Panc1 (cell line): ENCODE measurements around the gene PCDHGB4. TPM values are rescaled to one million over a fixed set of nuclear protein-coding genes. Genes with fewer than 3 reads are reported as not detected.

Experiments
- ATAC-seq: fragments of 200-7000 bp; cut with Tn5 transposase; 2 replicates; pipeline ENCODE4 v1.9.1; 2020; ENCODE audit warnings: mild to moderate bottlenecking, moderate library complexity
- BruUV-seq: library from RNA; stranded (reverse); fragments of 400-500 nt; replicated peaks from 2 replicates; lab custom pipeline; 2021; lab: Mats Ljungman, UMichigan
- CTCF ChIA-PET: fragments of 300-600 bp; sonication (Branson Sonifier 250); formaldehyde crosslinking; loops from one replicate; lab custom pipeline; 2022; ENCODE audit warnings: antibody characterized with exemption; lab: Charles Lee
- POLR2A ChIA-PET: fragments of 300-600 bp; sonication (Branson Sonifier 250); formaldehyde crosslinking; loops from one replicate; lab custom pipeline; 2022; ENCODE audit warnings: antibody characterized with exemption; lab: Charles Lee
- DNase-seq: peaks from one replicate; pipeline ENCODE4 v3.0.0-alpha.2; 2010; ENCODE audit warnings: low read depth, low spot score
- H3K27ac ChIP-seq: 2 replicates; pipeline ENCODE4 v1.5.1; 2011; ENCODE audit warnings: mild to moderate bottlenecking, low read length, inconsistent platforms
- H3K27me3 ChIP-seq: fragments of 200-500 bp; sonication (Bioruptor generic); 2 replicates; pipeline ENCODE4 v1.6.0; 2014; ENCODE audit warnings: low read length, inconsistent platforms; ENCODE audit not compliant: control insufficient read depth, insufficient read depth
- H3K36me3 ChIP-seq: fragments of 200-500 bp; sonication (Bioruptor generic); 2 replicates; pipeline ENCODE4 v1.5.1; 2014; ENCODE audit warnings: inconsistent platforms, mild to moderate bottlenecking, low read length, moderate library complexity; ENCODE audit not compliant: control insufficient read depth, insufficient read depth
- H3K4me1 ChIP-seq: 2 replicates; pipeline ENCODE4 v1.5.1; 2011; ENCODE audit warnings: inconsistent platforms, mild to moderate bottlenecking, low read length, moderate library complexity; ENCODE audit not compliant: control insufficient read depth, insufficient read depth
- H3K4me3 ChIP-seq, 2 experiments: 2 replicates each; pipeline ENCODE4 v1.5.1; 2011 to 2012; ENCODE audit warnings: low read depth in 2 of 2, low read length in 2 of 2, mild to moderate bottlenecking in 2 of 2, inconsistent platforms in 1 of 2, moderate library complexity in 1 of 2
- H3K9me3 ChIP-seq: fragments of 200-500 bp; sonication (Bioruptor generic); 2 replicates; pipeline ENCODE4 v1.5.1; 2014; ENCODE audit warnings: low read depth, mild to moderate bottlenecking, inconsistent platforms, low read length, moderate library complexity; ENCODE audit not compliant: control insufficient read depth, insufficient read depth
- CTCF ChIP-seq: fragments of 450-650 bp; IDR thresholded peaks from 2 replicates; pipeline ENCODE4 v1.5.1; 2017; ENCODE audit warnings: mild to moderate bottlenecking
- POLR2AphosphoS5 ChIP-seq: IDR thresholded peaks from 2 replicates; pipeline ENCODE4 v1.6.1; 2012; ENCODE audit warnings: mild to moderate bottlenecking, low read depth, low read length, moderate library complexity
- in situ Hi-C: cut with HindIII; loops from 2 replicates; pipeline ENCODE4 v1.10.0; 2016; ENCODE audit warnings: low sequenced_read_pairs, low pct_unique_long_range_greater_than_20kb
- intact Hi-C: fragments of 100-400 bp; cut with micrococcal nuclease; formaldehyde crosslinking; loops from one replicate; pipeline ENCODE4 v1.10.0; 2022; ENCODE audit not compliant: unreplicated experiment
- total RNA-seq: library from RNA; stranded (reverse); gene quantifications from one replicate; pipeline ENCODE4 v1.2.1, GENCODE V29; 2021; ENCODE audit not compliant: unreplicated experiment

The PCDHGB4 gene
- total RNA-seq, 1 experiment from 2014 or later, result 0.21 TPM

GRCh38 chr5:141439411-141440141, 52.1 kb downstream of the PCDHGB4 start:
- Histone ChIP-seq H3K27me3 (no peaks in the 10 kb centered on the region), H3K36me3 (no peaks in the 10 kb centered on the region), H3K27ac (no peak overlapping the region), H3K4me3 (no peak overlapping the region), H3K9me3 (no peaks in the 10 kb centered on the region; the same call in 1 of the 2 replicates), H3K4me1 (no peaks in the 10 kb centered on the region)
- in situ Hi-C loops (no loop called here), intact Hi-C loops (no loop called here)
- DNase-seq (no peak), ATAC-seq (no peak)
- POLR2A ChIA-PET, result no interaction called here
- CTCF ChIA-PET, result interaction anchor here (0.6 kb wide), 1 partner anchor 26 kb away, joined by 3 read pairs; no protein-coding TSS in a partner anchor
- no TSS peak for BruUV-seq
- no peak for TF ChIP-seq CTCF
- TF ChIP-seq POLR2AphosphoS5, result no peak

Other genes starting within 250 kb of the PCDHGB4 start
- 1.9 TPM for gene PCDHB6, start 237.6 kb upstream of the PCDHGB4 start, total RNA-seq
- 1.3 TPM for gene PCDHB7, start 215.1 kb upstream of the PCDHGB4 start, total RNA-seq
- gene PCDHB8, start 209.9 kb upstream of the PCDHGB4 start, total RNA-seq, result 7.6 TPM
- 1.8 TPM for gene PCDHB16, start 205.3 kb upstream of the PCDHGB4 start, total RNA-seq
- gene PCDHB9, start 200.5 kb upstream of the PCDHGB4 start, total RNA-seq, result 1.8 TPM
- 0.72 TPM for gene PCDHB10, start 195.3 kb upstream of the PCDHGB4 start, total RNA-seq
- 1.6 TPM for gene PCDHB11, start 188.1 kb upstream of the PCDHGB4 start, total RNA-seq
- 0.44 TPM for gene PCDHB12, start 179.0 kb upstream of the PCDHGB4 start, total RNA-seq
- gene PCDHB13, start 173.8 kb upstream of the PCDHGB4 start, total RNA-seq, result 1.0 TPM
- gene PCDHB14, start 164.4 kb upstream of the PCDHGB4 start, total RNA-seq, result 0.80 TPM
- gene PCDHB15, start 142.3 kb upstream of the PCDHGB4 start, total RNA-seq, result 0.15 TPM
- gene SLC25A2, start 83.6 kb upstream of the PCDHGB4 start, total RNA-seq, result 0.28 TPM
- 71.0 TPM for gene TAF7, start 66.9 kb upstream of the PCDHGB4 start, total RNA-seq
- gene PCDHGA1, start 57.2 kb upstream of the PCDHGB4 start, total RNA-seq, result 0.92 TPM
- gene PCDHGA2, start 48.9 kb upstream of the PCDHGB4 start, total RNA-seq, result 0.05 TPM
- gene PCDHGA3, start 43.9 kb upstream of the PCDHGB4 start, total RNA-seq, result not detected
- gene PCDHGB1, start 37.6 kb upstream of the PCDHGB4 start, total RNA-seq, result 2.0 TPM
- 0.69 TPM for gene PCDHGA4, start 32.7 kb upstream of the PCDHGB4 start, total RNA-seq
- gene PCDHGB2, start 27.7 kb upstream of the PCDHGB4 start, total RNA-seq, result 5.3 TPM
- gene PCDHGA5, start 23.5 kb upstream of the PCDHGB4 start, total RNA-seq, result 0.67 TPM
- 0.49 TPM for gene PCDHGB3, start 17.5 kb upstream of the PCDHGB4 start, total RNA-seq
- gene PCDHGA6, start 13.8 kb upstream of the PCDHGB4 start, total RNA-seq, result 0.59 TPM
- gene PCDHGA7, start 5.0 kb upstream of the PCDHGB4 start, total RNA-seq, result 0.18 TPM
- gene PCDHGA8, start 4.9 kb downstream of the PCDHGB4 start, total RNA-seq, result 0.18 TPM
- gene PCDHGB5, start 10.2 kb downstream of the PCDHGB4 start, total RNA-seq, result 0.87 TPM
- gene PCDHGA9, start 15.1 kb downstream of the PCDHGB4 start, total RNA-seq, result 0.15 TPM
- gene PCDHGB6, start 20.3 kb downstream of the PCDHGB4 start, total RNA-seq, result 0.23 TPM
- gene PCDHGA10, start 25.3 kb downstream of the PCDHGB4 start, total RNA-seq, result 0.69 TPM
- 6.7 TPM for gene PCDHGB7, start 30.0 kb downstream of the PCDHGB4 start, total RNA-seq
- 0.39 TPM for gene PCDHGA11, start 33.4 kb downstream of the PCDHGB4 start, total RNA-seq
- gene PCDHGA12, start 42.8 kb downstream of the PCDHGB4 start, total RNA-seq, result 0.21 TPM
- 54.1 TPM for gene PCDHGC3, start 88.3 kb downstream of the PCDHGB4 start, total RNA-seq
- gene PCDHGC4, start 97.3 kb downstream of the PCDHGB4 start, total RNA-seq, result 0.57 TPM
- gene PCDHGC5, start 101.4 kb downstream of the PCDHGB4 start, total RNA-seq, result 0.36 TPM
- 155 TPM for gene DIAPH1, start 231.3 kb downstream of the PCDHGB4 start, total RNA-seq
- gene HDAC3, start 249.2 kb downstream of the PCDHGB4 start, total RNA-seq, result 75.5 TPM
- gene RELL2, start 249.3 kb downstream of the PCDHGB4 start, total RNA-seq, result 13.3 TPM